Caco-2 (cell line): ENCODE data around the gene SORBS1. TPM values are rescaled to one million over a fixed set of nuclear protein-coding genes. Genes with fewer than 3 reads are reported as not detected.

ENCODE experiments used
- BruUV-seq: library from RNA; stranded (reverse); fragments of 400-500 nt; replicated peaks from 2 replicates; lab custom pipeline; 2021; lab: Mats Ljungman, UMichigan
- CTCF ChIA-PET: fragments of 300-600 bp; sonication (Branson Sonifier 250); formaldehyde crosslinking; loops from one replicate; lab custom pipeline; 2022; ENCODE audit warnings: antibody characterized with exemption; lab: Charles Lee
- POLR2A ChIA-PET: fragments of 300-600 bp; sonication (Branson Sonifier 250); formaldehyde crosslinking; loops from one replicate; lab custom pipeline; 2022; ENCODE audit warnings: antibody characterized with exemption; lab: Charles Lee
- DNase-seq, 2 experiments: peaks; one replicate each; pipeline versions ENCODE4 v3.0.0 to v3.0.0-alpha.2; 2020 to 2022
- H3K27me3 ChIP-seq: replicated peaks from 2 replicates; pipeline ENCODE4 v1.6.0; 2011; ENCODE audit warnings: low read length; ENCODE audit not compliant: control insufficient read depth, insufficient read depth
- H3K36me3 ChIP-seq: 2 replicates; pipeline ENCODE4 v1.5.1; 2011; ENCODE audit warnings: low read length; ENCODE audit not compliant: control insufficient read depth, insufficient read depth
- H3K4me1 ChIP-seq: fragments of 250-450 bp; sonication (Bioruptor Pico); 2 replicates; pipeline ENCODE4 v1.5.1; 2020; ENCODE audit warnings: mild to moderate bottlenecking
- H3K4me3 ChIP-seq: 2 replicates; pipeline ENCODE4 v1.5.1; 2011; ENCODE audit warnings: low read depth, mild to moderate bottlenecking, control low read depth, low read length
- H3K9me3 ChIP-seq: fragments of 250-450 bp; sonication (Bioruptor Pico); 2 replicates; pipeline ENCODE4 v1.5.1; 2020; ENCODE audit warnings: mild to moderate bottlenecking, moderate library complexity
- H3K27ac Mint-ChIP-seq: one replicate; pipeline ENCODE4 v1.8.0; 2022; ENCODE audit warnings: mixed read lengths; ENCODE audit not compliant: unreplicated experiment
- H3K27me3 Mint-ChIP-seq: one replicate; pipeline ENCODE4 v1.8.0; 2022; ENCODE audit warnings: mixed read lengths; ENCODE audit not compliant: insufficient read depth, unreplicated experiment
- H3K36me3 Mint-ChIP-seq: one replicate; pipeline ENCODE4 v1.8.0; 2022; ENCODE audit warnings: mild to moderate bottlenecking, mixed read lengths; ENCODE audit not compliant: insufficient read depth, unreplicated experiment
- H3K4me1 Mint-ChIP-seq: one replicate; pipeline ENCODE4 v1.8.0; 2022; ENCODE audit warnings: low read depth, mixed read lengths; ENCODE audit not compliant: unreplicated experiment
- H3K4me3 Mint-ChIP-seq: one replicate; pipeline ENCODE4 v1.8.0; 2022; ENCODE audit warnings: mild to moderate bottlenecking, moderate library complexity, mixed read lengths; ENCODE audit not compliant: unreplicated experiment
- H3K9me3 Mint-ChIP-seq: one replicate; pipeline ENCODE4 v1.8.0; 2022; ENCODE audit warnings: mixed read lengths; ENCODE audit not compliant: unreplicated experiment
- intact Hi-C: fragments of 100-400 bp; cut with micrococcal nuclease; formaldehyde crosslinking; loops from one replicate; pipeline ENCODE4 v1.10.0; 2022; ENCODE audit not compliant: unreplicated experiment
- total RNA-seq: library from RNA; stranded (reverse); gene quantifications from 2 replicates; pipeline ENCODE4 v1.2.3, GENCODE V29; 2022
- TF ChIP-seq, protein P1 (sequence below), 2 experiments: fragments of 200-600 bp in 1 of 2; IDR thresholded peaks; 1 replicate in 1 of 2; 2 replicates in 1 of 2; pipeline versions ENCODE4 v1.5.1 to v1.8.0; 2011 to 2022; ENCODE audit warnings: antibody characterized with exemption in 1 of 2, control low read depth in 1 of 2, inconsistent platforms in 1 of 2, low read depth in 1 of 2, low read length in 1 of 2, mild to moderate bottlenecking in 1 of 2, moderate library complexity in 1 of 2; ENCODE audit not compliant: insufficient read depth in 1 of 2, severe bottlenecking in 1 of 2, unreplicated experiment in 1 of 2

The SORBS1 gene
- total RNA-seq, 1 experiment from 2014 or later = 39.3 TPM

DNA sequence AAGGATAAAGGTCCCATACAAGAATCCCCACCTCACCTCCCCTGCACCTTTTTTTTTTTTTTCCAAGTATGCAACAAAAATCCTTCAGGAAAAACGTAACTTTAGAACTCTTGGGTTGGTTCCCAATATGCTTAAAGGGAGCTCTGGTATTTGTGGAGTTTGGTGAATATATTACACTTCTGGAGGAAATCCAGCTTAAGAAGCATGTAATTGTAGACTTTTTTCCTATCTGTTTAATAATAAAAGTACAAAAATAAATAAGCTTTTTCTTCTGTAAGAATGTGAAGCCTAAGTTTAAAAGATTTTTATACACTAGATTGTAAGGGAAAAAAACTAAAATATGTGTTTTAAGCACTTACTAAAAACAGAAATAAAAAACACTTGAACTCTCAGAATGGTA, 102.3 kb downstream of the SORBS1 start:
- H3K4me3 ChIP-seq = no peak overlapping the region
- DNase-seq = no peak
- POLR2A ChIA-PET = interaction anchor here (0.7 kb wide), 1 partner anchor 37 kb away, joined by 5 read pairs; no protein-coding TSS in a partner anchor
- Mint-ChIP-seq H3K36me3 (no peaks in the 10 kb centered on the region), H3K9me3 (no peaks in the 10 kb centered on the region), H3K4me3 (no peak overlapping the region), H3K27me3 (no peaks in the 10 kb centered on the region), H3K4me1 (peaks cover 9% of the 10 kb centered on the region), H3K27ac (no peak overlapping the region)
- intact Hi-C loops = no loop called here
- no peaks in the 10 kb centered on the region; the same call in none of the 2 replicates for H3K36me3 ChIP-seq
- H3K9me3 ChIP-seq = no peaks in the 10 kb centered on the region
- peaks cover 7% of the 10 kb centered on the region for H3K4me1 ChIP-seq
- TF ChIP-seq, protein P1, sequence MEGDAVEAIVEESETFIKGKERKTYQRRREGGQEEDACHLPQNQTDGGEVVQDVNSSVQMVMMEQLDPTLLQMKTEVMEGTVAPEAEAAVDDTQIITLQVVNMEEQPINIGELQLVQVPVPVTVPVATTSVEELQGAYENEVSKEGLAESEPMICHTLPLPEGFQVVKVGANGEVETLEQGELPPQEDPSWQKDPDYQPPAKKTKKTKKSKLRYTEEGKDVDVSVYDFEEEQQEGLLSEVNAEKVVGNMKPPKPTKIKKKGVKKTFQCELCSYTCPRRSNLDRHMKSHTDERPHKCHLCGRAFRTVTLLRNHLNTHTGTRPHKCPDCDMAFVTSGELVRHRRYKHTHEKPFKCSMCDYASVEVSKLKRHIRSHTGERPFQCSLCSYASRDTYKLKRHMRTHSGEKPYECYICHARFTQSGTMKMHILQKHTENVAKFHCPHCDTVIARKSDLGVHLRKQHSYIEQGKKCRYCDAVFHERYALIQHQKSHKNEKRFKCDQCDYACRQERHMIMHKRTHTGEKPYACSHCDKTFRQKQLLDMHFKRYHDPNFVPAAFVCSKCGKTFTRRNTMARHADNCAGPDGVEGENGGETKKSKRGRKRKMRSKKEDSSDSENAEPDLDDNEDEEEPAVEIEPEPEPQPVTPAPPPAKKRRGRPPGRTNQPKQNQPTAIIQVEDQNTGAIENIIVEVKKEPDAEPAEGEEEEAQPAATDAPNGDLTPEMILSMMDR (IDR thresholded peaks at IDR 0.05; ENCODE audit: insufficient read depth in 1 of 2, low read depth in 1 of 2, low read length in 1 of 2, severe bottlenecking in 1 of 2, unreplicated experiment in 1 of 2) = no peak
- CTCF ChIA-PET = interaction anchor here (0.7 kb wide), 1 partner anchor 22 kb away, joined by 4 read pairs; no protein-coding TSS in a partner anchor
- no peaks in the 10 kb centered on the region for H3K27me3 ChIP-seq
- no TSS peak for BruUV-seq

DNA sequence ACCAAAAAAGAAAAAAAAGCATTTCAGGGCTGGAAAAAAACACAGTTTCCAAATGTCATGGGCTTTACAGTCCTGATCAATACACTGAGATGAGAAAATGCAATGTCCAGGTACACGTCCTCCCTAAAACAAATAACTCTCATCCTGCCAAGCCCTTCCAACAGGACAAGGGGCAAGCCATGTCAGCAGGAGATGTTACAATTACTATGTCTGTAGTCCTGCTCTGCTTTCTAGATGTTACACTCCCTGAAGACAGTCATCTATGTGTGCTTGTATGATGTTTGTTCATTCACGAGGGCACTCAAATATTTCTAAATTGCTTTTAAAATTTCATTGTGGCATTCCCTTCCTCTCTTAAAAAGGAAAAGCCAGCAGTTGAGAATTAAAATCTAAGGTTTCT, 103.2 kb downstream of the SORBS1 start:
- ChIA-PET POLR2A (no interaction called here), CTCF (interaction anchor here (0.6 kb wide), 1 partner anchor 89 kb away, joined by 3 read pairs; no protein-coding TSS in a partner anchor)
- no peaks in the 10 kb centered on the region for H3K27me3 ChIP-seq
- Mint-ChIP-seq H3K27ac (no peak overlapping the region), H3K9me3 (no peaks in the 10 kb centered on the region), H3K4me1 (peaks cover 9% of the 10 kb centered on the region), H3K36me3 (no peaks in the 10 kb centered on the region), H3K4me3 (no peak overlapping the region), H3K27me3 (no peaks in the 10 kb centered on the region)
- intact Hi-C loops = no loop called here
- BruUV-seq = no TSS peak
- H3K4me1 ChIP-seq = peaks cover 7% of the 10 kb centered on the region
- no peak for DNase-seq
- H3K4me3 ChIP-seq = no peak overlapping the region
- H3K36me3 ChIP-seq = no peaks in the 10 kb centered on the region; the same call in none of the 2 replicates
- TF ChIP-seq, protein P1 (IDR thresholded peaks at IDR 0.05; ENCODE audit: insufficient read depth in 1 of 2, low read depth in 1 of 2, low read length in 1 of 2, severe bottlenecking in 1 of 2, unreplicated experiment in 1 of 2) = no peak
- no peaks in the 10 kb centered on the region for H3K9me3 ChIP-seq

DNA sequence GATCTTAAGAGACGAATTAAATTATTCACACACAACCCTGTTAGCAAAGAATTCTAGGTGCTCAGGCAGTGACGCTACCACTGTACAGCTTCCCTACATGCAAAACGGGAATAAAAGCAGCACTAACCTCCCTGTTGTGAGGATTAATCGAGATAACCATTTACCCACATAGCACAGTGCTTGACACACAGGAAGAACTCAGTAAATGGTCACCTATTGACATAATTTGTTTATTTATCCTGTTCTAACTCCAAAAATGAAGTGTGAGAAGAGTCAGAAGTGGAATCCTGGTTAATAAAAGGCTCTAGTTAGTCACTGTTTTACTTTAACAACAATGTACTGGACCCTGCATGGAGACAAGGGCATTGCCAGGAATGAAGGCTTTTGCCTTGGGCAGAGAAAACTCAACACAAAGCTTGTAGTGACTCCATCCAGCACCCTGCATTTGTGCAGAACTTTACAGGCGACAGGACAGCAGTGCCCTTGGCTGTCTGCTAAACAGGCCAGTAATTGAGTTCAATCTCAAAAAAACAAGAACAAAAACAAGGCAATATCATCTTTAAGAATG, 103.8 kb downstream of the SORBS1 start:
- H3K27me3 ChIP-seq = no peaks in the 10 kb centered on the region
- intact Hi-C loops = no loop called here
- H3K36me3 ChIP-seq = no peaks in the 10 kb centered on the region; the same call in none of the 2 replicates
- Mint-ChIP-seq H3K4me3 (no peak overlapping the region), H3K27me3 (no peaks in the 10 kb centered on the region), H3K9me3 (no peaks in the 10 kb centered on the region), H3K36me3 (no peaks in the 10 kb centered on the region), H3K4me1 (peaks cover 13% of the 10 kb centered on the region), H3K27ac (no peak overlapping the region)
- TF ChIP-seq, protein P1 (IDR thresholded peaks at IDR 0.05; ENCODE audit: insufficient read depth in 1 of 2, low read depth in 1 of 2, low read length in 1 of 2, severe bottlenecking in 1 of 2, unreplicated experiment in 1 of 2) = no peak
- ChIA-PET CTCF (no interaction called here), POLR2A (no interaction called here)
- H3K4me1 ChIP-seq = peaks cover 7% of the 10 kb centered on the region
- DNase-seq = no peak
- no peak overlapping the region for H3K4me3 ChIP-seq
- BruUV-seq = no TSS peak
- no peaks in the 10 kb centered on the region for H3K9me3 ChIP-seq
